T follicular helper cell (primary cell): ENCODE measurements around the gene DOHH.
"Not testable (repeated sequence)": the region's sequence is repeated elsewhere in the genome, so short reads cannot be mapped to it uniquely, and the experiment has no call there.

Experiments
- DNase-seq: peaks from one replicate; pipeline ENCODE4 v3.0.0-alpha.2; 2020; ENCODE audit warnings: low read depth

Gene DOHH

DNA sequence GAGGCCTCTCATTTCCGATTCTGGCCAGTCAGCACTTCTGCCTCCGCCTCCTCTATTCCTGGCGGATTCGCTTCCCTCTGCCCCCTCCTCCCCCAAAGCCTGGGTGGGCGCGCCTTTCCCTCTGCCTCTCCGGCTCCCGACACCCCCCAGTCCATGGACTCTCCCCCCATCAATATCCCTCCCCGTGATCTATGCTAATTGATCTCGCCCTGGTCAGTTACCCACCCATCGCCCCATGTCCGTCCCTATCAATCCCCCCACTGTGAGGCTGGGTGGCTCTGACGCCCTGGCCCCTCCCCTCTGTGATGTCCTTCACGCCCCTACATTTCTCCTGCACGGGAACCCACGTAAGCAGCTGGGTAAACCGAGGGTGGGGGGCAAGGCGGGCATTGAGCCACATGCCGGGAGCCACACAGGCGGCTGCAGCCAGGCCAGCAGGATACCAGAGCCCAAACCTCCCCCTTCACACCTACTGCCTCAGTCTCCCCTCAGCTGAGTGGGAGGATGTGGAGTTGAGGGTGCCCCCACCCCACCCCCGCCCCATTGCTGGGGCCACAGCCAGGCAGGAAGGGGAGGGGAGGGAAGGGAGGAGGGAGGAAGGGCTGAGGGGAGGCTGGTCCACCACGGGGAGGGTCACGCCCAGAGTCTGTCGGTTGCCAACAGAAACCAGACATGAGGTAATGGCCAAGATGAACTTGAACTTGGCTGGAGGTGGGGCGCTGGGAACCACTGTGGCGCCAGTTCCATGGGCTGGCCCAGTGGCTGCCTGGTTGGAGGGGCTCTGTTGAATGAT is 41.2 kb downstream of the DOHH start:
- no peak for DNase-seq

DNA sequence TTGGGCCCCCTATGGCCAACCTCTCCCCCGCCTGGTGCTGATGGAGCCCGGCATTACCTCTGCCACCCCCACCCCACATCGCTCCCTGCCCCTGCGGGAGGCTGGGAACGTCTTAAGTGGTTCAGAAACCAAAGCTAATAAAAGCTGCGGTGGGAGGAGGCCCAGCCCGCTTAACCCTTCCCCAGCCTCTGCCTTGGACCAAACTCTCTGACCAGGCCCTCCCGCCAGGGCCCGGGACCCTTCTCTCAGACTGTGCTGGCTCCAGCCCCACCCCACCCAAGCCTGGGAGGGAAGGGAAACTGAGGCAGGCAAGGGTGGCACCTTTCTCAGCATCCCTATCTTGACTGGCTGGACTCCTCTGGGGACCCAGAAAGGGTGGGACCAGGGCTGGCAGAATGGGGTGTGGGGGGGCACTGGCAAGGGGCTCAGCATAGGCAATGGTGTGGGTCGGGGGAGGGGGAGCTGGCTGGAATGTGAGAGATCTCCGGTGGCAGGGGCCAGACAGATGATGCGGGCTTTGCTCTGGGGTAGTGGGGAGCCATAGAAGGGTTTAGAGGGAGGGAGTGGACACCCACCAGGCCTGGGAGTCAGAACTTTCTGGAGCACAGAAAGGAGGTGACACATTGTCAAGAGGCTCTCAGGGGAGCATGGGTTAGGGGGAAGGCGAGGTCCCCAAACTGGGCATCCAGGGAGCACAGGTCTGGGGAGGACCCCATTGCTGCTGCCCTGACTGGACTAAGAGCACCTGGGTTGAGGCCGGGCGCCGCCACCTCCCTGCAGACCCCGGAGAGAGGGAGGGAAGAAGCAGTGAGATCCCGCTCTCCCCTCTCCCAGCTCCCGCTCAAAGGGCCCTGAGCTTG is 42.0 kb downstream of the DOHH start:
- no peak for DNase-seq

DNA sequence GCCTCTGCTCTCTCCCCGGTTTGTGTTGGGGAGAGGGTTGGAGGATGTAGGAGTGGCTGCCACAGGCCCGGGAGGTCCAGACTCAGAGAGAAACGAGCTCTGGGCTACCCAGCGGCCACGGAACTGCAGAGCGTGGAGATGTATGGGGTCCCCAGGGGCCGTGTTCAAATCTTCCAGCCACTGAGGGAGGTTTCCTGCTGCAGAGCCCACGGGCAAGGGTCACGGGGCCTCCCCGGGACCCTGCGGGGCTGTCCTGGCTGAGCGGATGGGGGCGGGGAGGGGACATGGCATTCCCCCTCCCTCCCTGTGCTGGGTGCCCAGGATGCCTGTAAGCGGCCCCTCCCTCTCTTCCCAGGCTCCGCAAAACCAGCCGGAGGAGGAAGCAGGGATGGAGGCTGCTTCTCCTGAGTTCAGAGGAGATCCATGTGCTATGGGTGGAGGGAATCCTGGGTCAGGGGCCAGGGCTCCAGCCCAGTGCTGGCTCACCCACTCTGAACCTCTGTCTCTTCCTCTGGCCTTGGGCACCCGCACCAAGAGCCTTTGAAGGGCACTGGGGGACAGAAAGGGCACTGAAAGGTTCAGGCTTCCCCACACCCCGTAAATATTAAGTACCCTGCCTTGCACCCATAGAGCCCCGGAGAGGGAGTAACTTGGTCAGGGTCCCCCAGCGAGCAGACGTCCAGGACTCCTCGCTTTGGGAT is 42.8 kb downstream of the DOHH start:
- DNase-seq = no peak

DNA sequence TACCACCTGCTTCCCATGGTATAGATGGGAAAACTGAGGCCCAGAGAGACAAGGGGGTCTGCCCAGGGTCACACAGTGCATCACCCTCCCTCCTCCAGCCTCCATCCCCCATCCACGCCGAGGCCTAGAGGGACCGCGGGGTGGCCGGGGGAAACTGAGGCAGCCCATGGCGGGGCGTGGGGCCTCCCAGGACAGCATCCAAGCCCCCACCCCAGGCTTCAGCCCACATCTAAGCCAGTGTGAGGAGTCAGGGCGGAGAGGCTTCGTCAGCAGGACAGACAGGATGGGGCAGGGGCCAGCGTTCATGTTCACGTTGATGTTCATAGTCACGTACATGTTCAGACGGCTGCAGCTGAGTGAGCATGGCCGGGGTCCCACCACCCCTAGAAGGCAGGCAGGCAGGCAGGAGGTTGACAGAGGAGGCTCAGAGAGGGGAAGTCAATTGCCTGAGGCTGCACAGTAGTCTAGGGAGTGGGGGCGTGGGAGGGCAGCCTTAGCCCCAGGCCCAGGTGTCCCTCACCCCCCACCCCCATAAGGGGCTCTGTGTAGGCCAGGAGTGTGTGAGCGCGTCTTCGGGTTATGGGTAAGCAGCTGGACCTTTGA is 43.4 kb downstream of the DOHH start:
- no peak for DNase-seq

DNA sequence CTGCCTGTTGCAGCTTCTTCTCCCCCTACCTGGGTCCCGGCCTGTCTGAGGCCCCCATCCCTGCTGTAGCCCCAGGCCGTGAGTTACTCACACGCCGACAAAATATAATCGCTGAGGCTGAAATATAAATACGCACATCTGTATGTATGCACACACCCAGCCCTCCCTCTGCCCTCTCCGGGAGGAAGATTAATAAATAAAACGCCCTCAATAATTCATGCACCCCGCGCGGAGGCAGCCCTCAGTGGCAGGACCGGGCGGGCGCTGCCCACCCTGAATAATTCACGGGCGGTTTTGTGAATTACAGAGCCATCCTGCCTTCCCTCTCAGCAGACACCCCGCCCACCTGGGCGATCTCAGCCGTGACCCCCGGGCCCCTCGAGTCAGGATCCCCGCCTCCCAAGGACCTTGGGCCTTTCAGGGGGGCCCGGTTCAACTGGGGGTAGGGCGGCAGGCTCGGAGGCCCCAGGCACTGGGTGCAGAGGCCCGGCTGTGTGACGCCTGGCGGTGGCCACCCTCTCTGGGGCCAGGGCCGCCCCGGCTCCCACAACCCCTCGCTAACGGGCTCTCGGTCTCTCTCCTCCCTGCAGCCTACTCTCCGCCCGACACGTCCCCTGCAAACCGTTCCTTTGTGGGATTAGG is 44.4 kb downstream of the DOHH start:
- DNase-seq = no peak

DNA sequence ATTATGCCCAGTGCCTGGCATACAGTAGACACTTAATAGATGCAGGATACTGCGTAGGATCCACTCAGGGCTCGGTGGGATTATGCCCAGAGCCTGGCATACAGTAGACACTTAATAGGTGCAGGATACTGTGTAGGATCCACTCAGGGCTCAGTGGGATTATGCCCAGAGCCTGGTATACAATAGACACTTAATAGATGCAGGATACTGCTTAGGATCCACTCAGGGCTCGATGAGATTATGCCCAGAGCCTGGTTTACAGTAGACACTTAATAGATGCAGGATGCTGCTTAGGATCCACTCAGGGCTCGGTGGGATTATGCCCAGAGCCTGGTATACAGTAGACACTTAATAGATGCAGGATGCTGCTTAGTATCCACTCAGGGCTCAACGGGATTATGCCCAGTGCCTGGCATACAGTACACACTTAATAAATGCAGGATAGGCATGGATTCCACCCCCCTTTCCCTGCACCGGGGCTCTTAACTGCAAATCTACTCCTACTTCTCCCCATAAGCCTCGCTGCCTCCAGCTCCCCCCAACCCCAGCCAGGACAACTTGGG is 45.0 kb downstream of the DOHH start:
- DNase-seq = no peak

DNA sequence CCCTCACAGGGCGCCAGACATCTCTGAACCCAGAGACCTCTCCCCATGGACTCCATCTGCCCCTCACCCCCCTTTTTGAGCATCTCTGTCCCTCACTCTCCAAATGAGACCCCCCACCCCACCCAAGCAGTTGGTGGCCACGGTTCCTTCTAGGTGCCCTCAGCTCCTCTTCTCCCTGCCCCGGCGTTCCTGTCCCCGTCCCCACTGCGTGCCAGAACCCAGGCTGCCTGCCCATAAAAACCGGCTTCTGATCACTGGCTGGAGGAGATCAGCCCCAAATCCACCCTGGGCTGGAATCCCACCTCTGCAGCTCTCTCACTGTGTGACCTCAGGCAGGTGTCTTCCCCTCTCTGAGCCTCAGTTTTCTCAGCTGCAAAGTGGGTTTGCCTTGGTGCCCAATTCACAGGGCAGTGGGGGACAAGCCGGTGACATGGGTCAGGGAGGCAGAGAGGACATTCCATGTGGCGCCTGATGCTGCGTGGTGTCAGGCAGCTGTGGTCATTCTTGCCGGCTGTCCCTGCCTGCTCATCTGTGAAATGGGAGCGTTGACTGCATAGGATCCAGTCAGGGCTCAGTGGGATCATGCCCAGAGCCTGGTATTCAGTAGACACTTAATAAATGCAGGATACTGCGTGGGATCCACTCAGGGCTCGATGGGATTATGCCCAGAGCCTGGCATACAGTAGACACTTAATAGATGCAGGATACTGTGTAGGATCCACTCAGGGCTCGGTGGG is 45.6 kb downstream of the DOHH start:
- no peak for DNase-seq

DNA sequence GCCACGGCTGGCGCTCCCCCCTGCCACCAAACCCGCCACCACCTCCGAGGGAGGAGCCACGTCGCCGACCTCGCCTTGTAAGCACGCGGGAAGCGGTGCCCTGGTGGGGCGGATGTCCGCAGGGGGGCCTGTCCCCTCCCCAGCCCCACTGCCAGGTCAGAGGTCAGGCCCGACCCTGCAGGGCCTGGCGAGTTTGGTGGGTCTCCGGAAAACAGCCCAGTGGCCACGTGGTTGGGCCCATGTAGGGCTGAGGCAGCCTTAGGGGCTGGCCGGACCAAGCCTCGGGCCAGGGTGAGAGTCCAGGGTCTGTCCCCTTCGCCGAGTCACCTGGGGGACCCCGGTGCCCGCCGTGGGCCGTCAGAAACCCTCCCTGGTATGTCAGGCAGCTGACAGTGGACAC is 46.6 kb downstream of the DOHH start:
- no peak for DNase-seq

DNA sequence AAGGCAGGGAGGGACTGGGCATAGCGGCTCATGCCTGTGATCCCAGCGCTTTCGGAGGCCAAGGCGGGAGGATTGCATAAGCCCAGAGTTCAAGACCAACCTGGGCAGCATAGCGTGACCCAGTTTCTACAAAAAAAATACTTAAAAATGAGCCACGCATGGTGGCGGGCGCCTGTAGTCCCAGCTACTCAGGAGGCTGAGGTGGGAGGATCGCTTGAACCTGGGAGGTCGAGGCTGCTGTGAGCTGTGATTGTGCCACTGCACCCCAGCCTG is 47.6 kb downstream of the DOHH start:
- DNase-seq = not testable (repeated sequence)

DNA sequence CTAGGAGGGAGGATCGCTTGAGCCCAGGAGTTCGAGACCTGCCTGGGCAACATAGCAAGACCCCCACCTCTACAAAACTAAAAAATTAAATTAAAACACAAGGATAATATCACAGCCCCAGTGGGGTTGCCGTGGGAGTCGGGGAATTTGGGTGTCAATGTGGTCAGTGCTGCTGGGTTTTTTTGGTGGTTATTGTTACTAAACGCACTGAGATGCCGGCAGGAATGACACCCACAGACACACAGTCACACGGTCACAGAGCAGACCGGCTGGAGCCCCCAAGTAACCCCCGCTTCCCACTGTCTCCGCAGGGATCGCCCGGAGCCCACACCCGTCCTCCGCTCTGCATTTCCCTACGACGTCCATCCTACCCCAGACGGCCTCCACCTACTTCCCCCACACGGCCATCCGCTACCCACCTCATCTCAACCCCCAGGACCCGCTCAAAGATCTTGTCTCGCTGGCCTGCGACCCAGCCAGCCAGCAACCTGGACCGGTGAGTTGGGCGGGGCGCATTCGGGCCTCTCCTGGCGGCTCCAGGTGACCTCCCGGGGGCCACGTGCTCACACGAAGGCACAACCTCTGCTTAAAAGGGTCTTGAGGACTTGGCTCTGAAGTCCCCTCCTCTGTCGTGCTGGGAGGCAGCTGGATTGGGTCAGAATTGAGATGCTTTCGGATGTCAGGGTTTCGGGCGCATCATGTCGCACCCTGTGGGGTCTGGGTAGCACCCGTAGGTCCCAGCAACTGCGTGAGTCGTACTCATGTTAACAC is 48.1 kb downstream of the DOHH start:
- no peak for DNase-seq

DNA sequence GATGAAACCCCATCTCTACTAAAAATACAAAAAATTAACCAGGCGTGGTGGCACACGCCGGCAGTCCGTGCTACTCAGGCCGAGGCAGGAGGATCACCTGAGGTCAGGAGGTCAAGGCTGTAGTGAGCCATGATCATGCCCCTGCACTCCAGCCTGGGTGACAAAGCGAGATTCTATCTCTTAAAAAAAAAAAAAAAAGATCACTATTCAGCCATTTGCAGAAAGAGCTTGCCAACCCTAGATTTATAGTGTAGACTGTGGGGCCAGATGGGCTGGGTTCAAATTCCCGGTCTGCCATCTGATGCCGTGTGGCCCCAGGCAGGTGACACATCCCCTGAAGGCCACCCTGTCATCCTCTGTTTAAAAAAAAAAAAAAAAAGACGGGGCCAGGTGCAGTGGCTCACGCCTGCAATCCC is 49.0 kb downstream of the DOHH start:
- DNase-seq = no peak

DNA sequence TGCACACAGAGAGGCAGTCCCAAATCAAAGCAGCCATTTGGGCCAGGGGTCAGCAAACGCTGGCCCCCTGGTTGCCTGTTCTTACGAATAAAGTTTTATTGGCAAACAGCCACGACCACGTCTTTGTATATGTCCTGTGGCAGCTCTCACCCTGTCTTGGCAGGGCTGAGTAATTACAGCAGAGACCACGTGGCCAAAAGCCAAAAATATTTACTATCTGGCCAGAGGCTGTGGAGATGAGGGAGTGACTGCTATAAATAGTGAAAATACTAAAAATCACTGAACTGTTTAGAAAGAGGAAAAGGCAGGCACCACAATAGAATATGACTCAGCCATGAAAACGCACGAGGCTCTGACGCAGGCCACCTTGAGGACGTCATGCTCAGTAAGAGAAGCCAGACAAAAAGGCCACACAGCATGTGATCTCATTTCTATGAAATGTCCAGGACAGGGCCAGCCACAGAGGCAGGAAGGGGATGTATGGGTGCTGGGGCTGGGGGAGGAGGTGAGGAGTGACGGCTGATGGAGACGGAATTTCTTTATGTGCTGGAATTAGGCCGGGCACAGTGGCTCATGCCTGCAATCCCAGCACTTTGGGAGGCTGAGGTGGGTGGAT is 49.6 kb downstream of the DOHH start:
- no peak for DNase-seq

DNA sequence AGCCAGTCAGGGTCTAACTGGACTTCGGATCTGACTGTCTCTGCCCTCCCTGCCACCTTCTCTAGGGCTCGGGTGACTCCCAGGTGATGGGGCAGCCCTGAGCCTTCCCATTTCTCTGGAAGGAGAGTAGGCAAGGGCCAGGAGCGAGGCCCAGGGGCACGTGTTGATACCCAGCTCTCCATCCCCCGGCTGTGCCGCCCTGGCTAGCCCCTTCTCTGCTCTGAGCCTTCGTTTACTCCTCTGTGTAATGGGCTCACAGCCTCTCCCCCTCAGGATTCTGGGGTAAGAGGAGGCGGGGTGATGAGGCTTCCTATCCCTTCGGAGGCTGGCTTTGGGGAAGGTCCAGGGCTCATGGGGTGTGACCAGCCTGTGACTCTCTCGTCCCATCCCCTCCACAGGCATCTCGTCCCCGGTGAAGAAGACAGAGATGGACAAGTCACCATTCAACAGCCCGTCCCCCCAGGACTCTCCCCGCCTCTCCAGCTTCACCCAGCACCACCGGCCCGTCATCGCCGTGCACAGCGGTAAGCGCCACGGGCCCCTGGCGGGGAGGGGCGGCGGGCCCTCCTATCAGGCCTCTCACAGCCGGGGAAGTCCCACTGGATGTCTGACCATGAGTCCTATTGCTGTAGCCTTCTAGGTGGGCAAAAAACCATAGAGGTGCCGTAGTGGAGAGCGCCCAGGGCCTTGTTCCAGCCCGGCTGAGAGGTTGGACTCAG is 51.7 kb downstream of the DOHH start:
- DNase-seq = no peak

DNA sequence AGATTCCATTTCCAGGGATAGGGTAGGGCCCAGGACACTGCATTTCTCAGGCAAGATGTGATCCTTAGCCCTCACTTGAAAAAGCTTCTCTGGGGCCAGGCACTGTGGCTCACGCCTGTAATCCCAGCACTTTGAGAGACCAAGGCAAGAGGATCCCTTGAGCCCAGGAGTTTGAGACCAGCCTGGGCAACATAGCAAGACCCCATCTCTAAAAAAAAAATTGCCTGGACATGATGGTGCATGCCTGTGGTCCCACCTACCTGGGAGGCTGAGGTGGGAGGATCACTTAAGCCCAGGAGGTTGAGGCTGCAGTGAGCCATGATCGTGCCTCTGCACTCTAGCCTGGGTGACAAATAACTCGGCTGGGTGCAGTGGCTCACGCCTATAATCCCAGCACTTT is 53.8 kb downstream of the DOHH start:
- DNase-seq = not testable (repeated sequence)

DNA sequence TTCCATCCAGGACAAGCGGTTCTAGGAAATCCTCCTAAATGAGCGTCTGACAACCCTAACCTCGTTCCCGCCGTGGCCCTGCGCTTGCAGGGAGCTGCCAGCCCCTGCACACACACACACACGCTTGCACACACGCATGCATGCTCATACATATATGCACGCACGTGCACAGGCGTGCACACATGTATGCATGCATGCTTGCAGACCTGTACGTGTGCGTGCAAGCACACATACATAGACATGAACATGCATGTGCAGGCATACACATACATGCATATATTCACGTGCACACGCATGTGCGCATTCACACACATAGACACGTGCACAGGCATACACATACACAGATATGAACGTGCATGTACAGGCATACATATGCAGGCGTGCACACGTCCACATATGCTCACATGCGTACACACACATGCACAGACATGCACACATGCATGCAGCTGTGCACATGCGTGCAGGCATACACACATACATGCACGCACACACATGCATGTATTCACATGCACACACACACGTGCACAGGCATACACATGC is 55.7 kb downstream of the DOHH start:
- no peak for DNase-seq

DNA sequence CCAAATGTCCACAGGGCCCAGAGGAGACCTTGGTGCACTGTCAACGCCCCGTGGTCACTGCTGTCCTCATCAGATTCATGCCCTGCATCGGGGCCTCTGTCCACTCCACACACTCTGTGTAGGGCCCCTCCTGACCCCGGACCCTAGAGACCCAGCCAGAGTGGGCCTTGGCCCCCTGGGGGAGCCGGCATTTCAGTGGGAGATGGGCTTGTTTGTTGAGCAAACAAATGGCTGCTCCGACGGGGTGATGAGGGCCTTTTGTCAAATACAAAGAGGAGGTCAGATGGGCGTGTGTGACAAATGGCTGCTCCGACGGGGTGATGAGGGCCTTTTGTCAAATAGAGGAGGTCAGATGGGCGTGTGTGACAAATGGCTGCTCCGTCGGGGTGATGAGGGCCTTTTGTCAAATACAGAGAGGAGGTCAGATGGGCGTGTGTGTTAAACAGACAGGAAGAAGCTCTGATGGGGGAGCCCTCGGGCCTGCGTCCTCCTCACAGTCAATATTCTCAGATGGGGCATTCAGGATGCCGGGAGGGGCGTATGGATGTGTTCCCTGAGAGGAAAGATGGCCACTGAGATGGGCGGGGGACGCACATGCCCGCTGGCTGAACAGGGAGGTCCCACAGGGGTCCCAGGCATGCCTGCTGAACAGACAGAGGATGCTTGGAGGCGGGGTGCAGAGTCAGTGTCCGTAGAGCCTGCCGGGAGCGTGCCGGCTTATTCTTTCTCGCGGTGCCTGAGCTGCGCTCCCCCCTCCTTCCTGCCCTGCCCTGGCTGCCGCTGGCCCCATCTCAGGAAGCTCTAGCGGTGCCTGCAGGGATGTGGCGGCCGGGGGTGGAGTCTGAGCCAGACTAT is 56.4 kb downstream of the DOHH start:
- no peak for DNase-seq

DNA sequence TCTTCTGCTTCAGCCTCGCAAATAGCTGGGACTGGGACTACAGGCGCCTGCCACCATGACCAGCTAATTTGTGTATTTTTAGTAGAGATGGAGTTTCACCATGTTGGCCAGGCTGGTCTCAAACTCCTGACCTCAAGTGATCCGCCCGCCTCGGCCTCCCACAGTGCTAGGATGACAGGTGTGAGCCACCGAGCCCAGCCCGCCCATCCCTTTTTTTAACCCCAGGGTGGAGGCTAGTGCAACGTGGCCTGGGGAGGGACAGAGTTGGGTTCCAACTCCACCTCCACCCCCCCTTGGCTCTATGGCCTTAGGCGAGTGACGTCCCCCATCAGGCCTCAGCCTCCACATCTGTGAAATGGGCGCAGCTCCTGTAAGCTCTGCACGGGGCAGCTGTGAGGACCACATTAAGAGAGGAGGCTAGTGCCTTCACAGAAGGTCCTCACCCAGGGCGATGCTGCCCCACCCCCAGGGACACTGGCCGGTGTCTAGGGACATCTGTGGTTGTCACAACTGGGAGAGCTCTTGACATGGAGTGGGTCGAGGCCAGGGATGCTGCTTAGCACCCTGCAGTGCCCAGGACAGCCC is 57.9 kb downstream of the DOHH start:
- no peak for DNase-seq

DNA sequence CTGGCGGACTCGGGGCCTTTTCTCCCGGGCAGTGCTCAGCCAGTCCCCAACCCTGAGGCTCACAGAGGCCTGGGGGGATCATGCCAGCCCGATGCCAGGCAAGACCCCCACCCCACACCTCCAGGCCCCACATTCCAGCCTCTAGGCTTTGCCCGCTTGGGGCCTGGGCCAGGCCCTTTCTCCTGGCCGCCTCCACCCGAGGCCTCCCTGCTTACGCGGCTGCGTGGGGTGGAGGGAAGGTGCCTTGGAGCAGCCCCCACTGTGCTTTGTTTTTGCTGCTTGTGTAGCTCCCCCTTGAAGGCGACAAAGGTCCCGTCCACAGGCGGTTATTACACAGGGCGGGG is 58.5 kb downstream of the DOHH start:
- DNase-seq = no peak
